ENCODE measurements around the gene CHKB. TPM values are rescaled to one million over a fixed set of nuclear protein-coding genes. Genes with fewer than 3 reads are reported as not detected.

CHKB gene
- total and polyA plus RNA-seq, 7 donors: 11.5 to 25.2 (median 13.6) TPM

DNA sequence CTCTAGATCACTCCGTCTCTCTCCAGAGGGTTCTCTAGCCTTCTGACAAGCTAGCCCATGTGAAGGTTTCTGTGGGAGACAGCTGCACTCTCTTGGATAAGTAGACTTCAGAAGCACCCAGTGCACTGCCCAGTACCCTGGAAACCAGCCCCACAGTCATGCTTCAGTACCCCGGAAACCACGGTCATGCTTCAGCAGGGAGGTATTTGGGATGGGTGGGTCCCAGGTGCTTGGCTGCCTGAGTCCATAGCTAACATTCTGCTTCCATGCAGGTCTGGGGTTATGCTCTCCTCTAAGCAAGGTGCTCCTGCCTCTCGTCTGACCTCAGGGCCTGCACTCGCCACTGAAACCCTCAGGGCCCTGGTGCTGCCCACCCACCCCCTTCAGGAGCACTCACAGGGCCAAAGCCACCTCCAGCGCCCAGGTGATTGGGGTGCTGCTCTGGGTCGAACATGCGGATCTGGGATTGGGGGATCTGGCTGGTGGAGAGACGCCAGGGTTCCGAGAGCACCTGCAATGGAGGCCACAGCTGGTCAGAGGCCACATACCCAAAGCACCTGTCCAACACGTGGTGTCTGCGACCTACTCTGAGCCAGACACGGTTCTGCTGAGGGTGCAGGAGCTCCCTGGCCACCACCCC lies 12.6 kb downstream of the CHKB start:
- Histone ChIP-seq H3K9me3 (no peaks in the 10 kb centered on the region), H3K4me1 (peaks cover 7% of the 10 kb centered on the region), H3K4me3 (no peak overlapping the region), H3K27me3 (ENCODE audit: insufficient read depth in 3 of 3, low read length in 2 of 3) (no peaks in the 10 kb centered on the region), H3K36me3 (ENCODE audit: insufficient read depth in 1 of 2, low read depth in 1 of 2) (peaks cover 0 to 78% of the 10 kb centered on the region in 2 donors), H3K27ac (no peak overlapping the region)
- ATAC-seq (no peak), DNase-seq (no peak)
- TF ChIP-seq, protein P1, sequence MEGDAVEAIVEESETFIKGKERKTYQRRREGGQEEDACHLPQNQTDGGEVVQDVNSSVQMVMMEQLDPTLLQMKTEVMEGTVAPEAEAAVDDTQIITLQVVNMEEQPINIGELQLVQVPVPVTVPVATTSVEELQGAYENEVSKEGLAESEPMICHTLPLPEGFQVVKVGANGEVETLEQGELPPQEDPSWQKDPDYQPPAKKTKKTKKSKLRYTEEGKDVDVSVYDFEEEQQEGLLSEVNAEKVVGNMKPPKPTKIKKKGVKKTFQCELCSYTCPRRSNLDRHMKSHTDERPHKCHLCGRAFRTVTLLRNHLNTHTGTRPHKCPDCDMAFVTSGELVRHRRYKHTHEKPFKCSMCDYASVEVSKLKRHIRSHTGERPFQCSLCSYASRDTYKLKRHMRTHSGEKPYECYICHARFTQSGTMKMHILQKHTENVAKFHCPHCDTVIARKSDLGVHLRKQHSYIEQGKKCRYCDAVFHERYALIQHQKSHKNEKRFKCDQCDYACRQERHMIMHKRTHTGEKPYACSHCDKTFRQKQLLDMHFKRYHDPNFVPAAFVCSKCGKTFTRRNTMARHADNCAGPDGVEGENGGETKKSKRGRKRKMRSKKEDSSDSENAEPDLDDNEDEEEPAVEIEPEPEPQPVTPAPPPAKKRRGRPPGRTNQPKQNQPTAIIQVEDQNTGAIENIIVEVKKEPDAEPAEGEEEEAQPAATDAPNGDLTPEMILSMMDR (IDR thresholded peaks at IDR 0.05): no peak
- intact Hi-C loops (cut with DNase I): no loop called here
- 77 to 82% (median 77%) methylated on average over 12 to 13 of the region's 13 CpGs for WGBS, 3 donors

DNA sequence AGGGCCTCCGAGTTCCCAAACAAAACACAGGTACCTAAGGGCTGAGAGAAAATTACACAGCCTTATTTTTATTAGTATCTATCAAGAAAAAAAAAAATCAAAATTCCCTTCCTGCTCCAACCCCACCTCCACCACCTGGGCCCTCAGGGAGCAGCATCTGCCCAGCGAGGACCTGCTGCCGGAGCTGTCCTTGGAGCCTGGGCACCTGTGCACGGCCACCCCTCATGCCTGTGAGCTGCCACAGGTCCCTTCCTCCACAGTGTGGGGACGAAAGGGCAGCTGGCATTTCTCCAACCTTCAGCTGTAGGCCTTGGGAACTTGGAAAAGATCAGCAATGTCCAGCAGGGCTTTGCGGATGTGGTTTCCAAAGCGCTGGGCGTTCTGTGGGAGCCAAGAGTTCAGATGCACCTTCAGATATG lies 13.6 kb downstream of the CHKB start:
- ATAC-seq: no peak
- H3K27ac ChIP-seq: no peak overlapping the region
- no peaks in the 10 kb centered on the region for H3K9me3 ChIP-seq
- H3K4me3 ChIP-seq: no peak overlapping the region
- no peak for DNase-seq
- 64 to 75% (median 68%) methylated on average over 8 of the region's 8 CpGs for WGBS, 3 donors
- H3K27me3 ChIP-seq (ENCODE audit: insufficient read depth in 3 of 3, low read length in 2 of 3): no peaks in the 10 kb centered on the region
- H3K4me1 ChIP-seq: peaks cover 7% of the 10 kb centered on the region
- peaks cover 0 to 70% of the 10 kb centered on the region in 2 donors for H3K36me3 ChIP-seq (ENCODE audit: insufficient read depth in 1 of 2, low read depth in 1 of 2)
- TF ChIP-seq, protein P1 (IDR thresholded peaks at IDR 0.05): no peak
- intact Hi-C loops (cut with DNase I): no loop called here

DNA sequence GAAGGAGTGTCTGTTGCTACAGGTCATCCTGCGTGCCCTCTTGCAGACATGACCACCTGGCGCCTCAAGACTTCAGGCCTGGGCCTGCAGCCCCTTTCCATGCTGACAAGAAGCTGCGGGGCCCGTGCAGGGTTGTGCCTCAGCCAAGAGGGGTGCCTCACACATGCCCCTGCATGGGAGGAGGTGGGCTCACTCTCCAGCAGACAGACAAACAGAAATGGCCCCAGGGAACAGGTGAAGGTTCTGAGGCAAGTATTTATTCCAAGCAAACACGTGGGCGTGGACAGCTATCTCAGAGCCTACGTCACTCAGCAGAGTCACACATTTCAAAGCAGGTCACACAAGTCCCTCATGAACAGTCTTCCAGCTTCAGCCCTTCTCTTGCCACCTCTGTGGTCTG lies 14.0 kb downstream of the CHKB start:
- 75 to 84% (median 80%) methylated on average over 7 of the region's 7 CpGs for WGBS, 3 donors
- Histone ChIP-seq H3K36me3 (ENCODE audit: insufficient read depth in 1 of 2, low read depth in 1 of 2) (peaks cover 0 to 65% of the 10 kb centered on the region in 2 donors), H3K27me3 (ENCODE audit: insufficient read depth in 3 of 3, low read length in 2 of 3) (no peaks in the 10 kb centered on the region), H3K4me3 (no peak overlapping the region), H3K27ac (no peak overlapping the region), H3K9me3 (no peaks in the 10 kb centered on the region), H3K4me1 (peaks cover 8% of the 10 kb centered on the region)
- TF ChIP-seq, protein P1 (IDR thresholded peaks at IDR 0.05): no peak
- ATAC-seq (no peak), DNase-seq (no peak)
- intact Hi-C loops (cut with DNase I): no loop called here

DNA sequence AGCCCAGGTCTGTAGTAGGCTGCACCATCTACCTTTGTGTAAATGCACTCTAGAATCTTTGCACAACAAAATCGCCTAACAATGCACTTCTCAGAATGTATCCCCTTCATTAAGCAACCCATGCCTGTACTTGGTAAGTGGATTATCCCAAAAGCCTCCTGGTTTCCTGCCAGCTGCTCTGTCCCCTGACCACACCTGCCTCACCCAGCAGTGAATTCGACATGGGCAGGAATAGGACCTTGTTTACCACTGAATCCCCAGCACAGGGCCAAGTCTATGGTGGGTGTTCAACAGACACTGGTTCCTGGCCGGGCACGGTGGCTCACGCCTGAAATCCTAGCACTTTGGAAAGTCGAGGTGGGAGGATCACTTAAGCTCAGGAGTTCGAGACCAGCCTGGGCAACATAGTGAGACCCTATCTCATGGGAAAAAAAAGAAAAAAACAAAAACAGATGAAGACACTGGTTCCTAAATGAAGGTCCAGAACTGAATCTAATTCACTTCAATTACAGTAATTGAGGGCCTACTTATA lies 14.9 kb downstream of the CHKB start:
- intact Hi-C loops (cut with DNase I): no loop called here
- TF ChIP-seq, protein P1 (IDR thresholded peaks at IDR 0.05): no peak
- 81 to 91% (median 87%) methylated on average over 7 of the region's 7 CpGs for WGBS, 3 donors

More for the DNA sequence above, 14.9 kb downstream of the CHKB start:
- no peak overlapping the region for H3K27ac ChIP-seq
- H3K4me1 ChIP-seq: peaks cover 12% of the 10 kb centered on the region
- H3K27me3 ChIP-seq (ENCODE audit: insufficient read depth in 3 of 3, low read length in 2 of 3): no peaks in the 10 kb centered on the region
- ATAC-seq (no peak), DNase-seq (no peak)
- peaks cover 0 to 57% of the 10 kb centered on the region in 2 donors for H3K36me3 ChIP-seq (ENCODE audit: insufficient read depth in 1 of 2, low read depth in 1 of 2)
- no peaks in the 10 kb centered on the region for H3K9me3 ChIP-seq
- H3K4me3 ChIP-seq: no peak overlapping the region
